GM18502 (cell line): ENCODE measurements around the gene BRAT1.
"Not testable (repeated sequence)": the region's sequence is repeated elsewhere in the genome, so short reads cannot be mapped to it uniquely, and the experiment has no call there.

Experiments used
- ATAC-seq: cut with Tn5 transposase; IDR thresholded peaks from one replicate; pipeline ENCODE4 v1.9.1; 2021; ENCODE audit warnings: mild to moderate bottlenecking; ENCODE audit not compliant: unreplicated experiment, poor library complexity

Gene BRAT1

DNA sequence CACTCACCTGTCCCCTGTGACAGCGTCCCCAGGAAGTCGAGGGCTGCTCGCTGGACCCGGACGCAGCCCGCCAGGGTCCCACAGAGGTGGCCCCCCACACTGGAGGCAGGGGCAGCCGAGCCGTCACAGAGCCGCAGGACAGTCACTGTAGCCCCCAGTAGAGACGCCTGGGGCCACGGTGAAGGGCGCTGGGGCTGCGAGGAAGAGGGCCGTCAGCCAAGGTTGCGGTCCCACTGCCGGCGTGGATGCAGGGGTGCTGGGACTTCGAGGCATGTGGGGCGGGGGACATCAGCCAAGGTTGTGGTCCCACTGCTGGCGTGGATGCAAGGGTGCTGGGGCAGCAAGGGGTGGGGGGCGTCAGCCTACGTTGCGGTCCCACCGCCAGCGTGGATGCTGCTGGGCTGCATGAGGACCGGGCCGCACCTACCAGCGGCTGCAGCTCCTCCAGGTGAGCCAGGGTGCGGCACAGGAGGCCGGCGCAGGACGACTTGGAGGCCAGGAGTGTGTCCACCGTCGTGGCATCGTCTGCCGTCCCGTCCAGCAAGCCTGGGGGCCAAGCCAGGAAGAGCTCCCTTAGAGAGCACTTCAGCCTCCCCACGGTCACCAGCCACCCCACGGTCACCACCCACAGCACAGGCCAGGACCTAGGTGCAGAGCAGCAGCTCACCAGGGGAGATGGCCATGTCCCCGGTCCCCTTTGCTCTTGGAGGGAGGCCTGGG lies 13.9 kb downstream of the BRAT1 start:
- no peak for ATAC-seq

DNA sequence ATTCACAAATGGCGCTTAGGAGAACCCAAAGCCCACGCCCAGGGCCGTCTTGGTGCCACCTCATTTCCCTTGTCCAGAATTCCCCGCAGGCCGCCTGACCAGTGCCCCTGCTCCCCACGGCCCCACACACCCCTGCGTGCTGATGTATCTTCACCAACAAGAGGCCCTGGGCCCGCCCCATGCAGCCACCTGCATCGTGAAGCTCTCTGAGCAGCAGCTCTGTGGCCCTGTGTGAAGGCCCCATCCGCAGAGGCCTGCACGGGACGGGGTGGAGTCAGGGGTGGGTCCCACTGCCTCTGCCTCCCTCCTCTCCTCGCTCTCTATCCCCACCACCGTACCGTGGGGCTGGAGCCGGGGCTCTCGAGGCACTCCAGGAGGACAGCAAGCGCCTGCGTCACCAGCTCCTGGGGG lies 14.7 kb downstream of the BRAT1 start:
- ATAC-seq, result no peak

DNA sequence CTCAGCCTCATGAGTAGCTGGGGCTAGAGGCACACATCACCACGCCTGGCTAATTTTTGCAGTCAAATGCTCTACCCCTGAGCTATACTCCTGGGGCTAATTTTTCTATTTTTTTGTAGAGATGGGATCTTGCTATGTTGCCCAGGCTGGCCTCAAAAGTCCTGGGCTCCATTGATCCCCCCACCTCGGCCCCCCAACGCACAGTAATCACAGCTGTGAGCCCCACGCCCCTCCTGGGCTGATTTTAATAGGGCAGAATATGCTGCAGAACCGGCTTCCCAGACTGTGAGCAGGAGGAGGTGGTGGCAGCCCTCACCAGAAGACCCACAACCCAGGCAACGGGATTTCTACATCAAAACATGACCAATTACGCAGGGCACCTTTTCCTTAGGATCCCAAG lies 15.2 kb downstream of the BRAT1 start:
- no peak for ATAC-seq

GRCh38 chr7:2539031-2539911 lies 16.1 kb downstream of the BRAT1 start:
- no peak for ATAC-seq

- ATAC-seq, result no peak
These were observed 17.1 kb downstream of the BRAT1 start for GRCh38 chr7:2537981-2538851.

DNA sequence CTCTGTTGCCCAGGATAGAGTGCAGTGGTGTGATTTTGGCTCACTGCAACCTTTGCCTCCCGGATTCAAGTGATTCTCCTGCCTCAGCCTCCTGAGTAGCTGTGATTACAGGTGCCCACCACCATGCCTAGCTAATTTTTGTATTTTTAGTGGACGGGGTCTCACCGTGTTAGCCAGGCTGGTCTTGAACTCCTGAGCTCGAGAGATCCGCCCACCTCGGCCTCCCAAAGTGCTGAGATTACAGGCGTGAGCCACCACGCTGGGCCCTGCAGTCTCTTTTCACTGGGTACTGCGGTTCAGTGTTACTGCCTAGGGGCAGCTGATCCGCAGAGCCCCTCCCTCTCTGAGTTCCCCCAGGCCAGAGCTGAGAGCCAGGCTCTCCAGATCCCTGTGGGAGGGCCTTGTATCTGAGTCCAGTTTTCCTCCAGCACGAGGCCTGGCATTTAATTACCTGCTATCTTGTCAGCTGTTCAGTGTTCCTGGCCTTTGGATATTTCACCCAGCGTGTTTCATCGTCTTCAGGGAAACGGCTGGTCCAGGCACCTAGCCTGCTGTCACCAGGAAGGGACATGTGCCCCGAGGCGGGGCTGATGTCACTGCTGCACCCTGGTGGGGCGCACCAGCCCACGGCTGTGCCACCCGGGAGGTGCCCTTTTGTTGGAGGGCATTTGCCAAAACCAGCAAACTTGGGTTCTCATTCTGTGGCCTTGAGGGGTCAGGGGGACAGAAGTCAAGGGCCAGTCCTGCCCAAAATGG lies 19.3 kb downstream of the BRAT1 start:
- not testable (repeated sequence) for ATAC-seq

DNA sequence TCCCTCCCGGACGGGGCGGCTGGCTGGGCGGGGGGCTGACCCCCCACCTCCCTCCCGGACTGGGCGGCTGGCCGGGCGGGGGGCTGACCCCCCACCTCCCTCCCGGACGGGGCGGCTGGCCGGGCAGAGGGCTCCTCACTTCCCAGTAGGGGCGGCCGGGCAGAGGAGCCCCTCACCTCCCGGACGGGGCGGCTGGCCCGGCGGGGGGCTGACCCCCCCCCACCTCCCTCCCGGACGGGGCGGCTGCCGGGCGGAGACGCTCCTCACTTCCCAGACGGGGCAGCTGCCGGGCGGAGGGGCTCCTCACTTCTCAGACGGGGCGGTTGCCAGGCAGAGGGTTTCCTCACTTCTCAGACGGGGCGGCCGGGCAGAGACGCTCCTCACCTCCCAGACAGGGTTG lies 21.1 kb downstream of the BRAT1 start:
- ATAC-seq, result not testable (repeated sequence)

- ATAC-seq, result not testable (repeated sequence)
These were observed 21.8 kb downstream of the BRAT1 start for GRCh38 chr7:2533566-2533965.

DNA sequence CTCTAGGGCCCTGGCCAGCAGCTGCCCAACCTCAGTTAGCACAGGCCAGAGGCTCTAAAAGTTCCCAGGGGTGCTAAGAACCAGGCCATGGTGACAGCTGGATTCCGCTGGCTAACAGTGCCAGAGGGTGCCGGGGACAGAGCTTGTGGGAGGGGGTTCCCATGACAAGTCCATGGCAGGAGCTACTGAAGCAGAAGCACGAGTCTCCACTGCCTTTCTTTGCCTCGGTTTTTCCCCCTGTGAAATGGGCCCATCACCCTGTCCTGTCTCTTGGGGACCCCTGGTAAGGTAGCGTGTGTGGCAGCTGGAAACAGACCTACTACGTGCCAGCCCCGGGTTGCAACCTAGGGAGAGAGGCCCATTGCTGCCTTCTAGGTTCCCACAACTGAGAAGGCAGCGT lies 22.5 kb downstream of the BRAT1 start:
- not testable (repeated sequence) for ATAC-seq

DNA sequence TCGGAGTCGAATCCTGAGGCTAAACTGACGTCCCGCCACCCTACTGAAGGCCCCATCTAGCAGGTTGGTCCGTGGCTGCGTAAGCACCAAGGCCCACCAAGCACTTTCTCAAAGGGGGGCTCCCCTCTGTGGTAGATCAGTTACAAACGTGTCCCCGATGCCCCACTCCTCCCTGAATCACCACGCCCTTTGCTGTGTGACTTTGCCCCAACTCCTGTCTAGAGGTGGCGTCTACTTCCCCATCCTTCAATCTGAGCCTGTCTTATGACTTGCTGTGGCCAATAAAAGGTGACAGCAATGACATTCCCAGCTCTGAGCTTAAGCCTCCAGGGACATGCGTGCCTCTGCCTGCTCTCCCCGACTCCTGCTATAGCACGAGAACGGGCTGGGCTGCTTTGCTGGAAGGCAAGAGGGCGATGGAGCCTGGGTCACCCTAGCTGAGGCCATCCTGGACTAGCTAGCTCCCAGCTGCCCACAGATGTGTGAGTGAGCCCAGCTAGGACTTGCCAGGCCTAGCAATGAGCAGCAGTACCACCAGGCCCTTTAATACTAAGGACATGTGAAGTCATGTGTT lies 23.0 kb downstream of the BRAT1 start:
- not testable (repeated sequence) for ATAC-seq

GRCh38 chr7:2531796-2532110 lies 23.6 kb downstream of the BRAT1 start:
- ATAC-seq, result not testable (repeated sequence)

- ATAC-seq, result not testable (repeated sequence)
These were observed 24.1 kb downstream of the BRAT1 start for GRCh38 chr7:2530994-2531795.

DNA sequence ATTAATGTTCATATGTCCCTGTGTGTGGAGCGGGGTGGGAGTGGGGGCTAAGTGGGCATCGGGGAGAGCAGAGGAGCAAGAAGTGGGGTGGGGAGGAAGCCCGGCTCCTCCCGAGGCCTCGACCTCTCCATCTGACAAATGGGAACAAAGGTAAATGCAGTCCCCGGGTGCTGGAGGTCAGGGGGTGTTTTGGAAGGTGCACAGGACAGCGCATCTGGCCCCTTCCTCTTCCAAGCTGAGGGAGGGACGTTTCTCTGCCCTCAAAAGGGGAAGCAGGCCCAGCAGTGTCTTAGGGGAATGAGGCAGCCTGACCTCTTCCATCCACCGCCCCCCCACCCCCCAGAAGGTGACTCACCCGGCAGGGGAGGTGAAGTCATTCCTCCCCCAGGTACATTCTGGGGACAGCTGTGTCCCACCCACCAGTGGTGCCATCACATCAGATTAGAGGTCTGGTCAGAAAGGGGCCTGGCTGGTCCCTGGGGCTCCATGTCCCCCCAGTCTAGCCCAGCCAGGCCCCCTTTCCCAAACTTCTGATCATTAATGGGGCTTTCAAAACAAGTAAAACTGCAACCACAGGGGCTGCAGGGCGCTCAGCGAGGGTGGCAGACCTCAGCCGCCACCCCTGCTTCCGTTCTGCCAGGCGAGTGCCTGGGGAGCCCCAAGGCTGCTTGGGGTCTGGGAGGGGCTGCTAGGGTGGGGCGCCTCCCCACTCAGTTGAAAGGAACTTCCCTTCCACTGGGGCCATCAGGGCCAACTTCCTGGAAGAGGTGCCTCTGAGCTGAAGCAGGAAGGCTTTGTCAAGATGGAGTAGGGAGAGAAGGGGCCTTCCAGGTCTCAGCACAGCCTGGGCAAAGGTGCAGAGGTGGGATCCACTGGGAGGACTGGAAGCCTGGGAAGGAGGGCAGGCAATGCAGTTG lies 25.0 kb downstream of the BRAT1 start:
- ATAC-seq, result peak; percentile 51

GRCh38 chr7:2529161-2530070 lies 25.9 kb downstream of the BRAT1 start:
- ATAC-seq, result peak; percentile 59

DNA sequence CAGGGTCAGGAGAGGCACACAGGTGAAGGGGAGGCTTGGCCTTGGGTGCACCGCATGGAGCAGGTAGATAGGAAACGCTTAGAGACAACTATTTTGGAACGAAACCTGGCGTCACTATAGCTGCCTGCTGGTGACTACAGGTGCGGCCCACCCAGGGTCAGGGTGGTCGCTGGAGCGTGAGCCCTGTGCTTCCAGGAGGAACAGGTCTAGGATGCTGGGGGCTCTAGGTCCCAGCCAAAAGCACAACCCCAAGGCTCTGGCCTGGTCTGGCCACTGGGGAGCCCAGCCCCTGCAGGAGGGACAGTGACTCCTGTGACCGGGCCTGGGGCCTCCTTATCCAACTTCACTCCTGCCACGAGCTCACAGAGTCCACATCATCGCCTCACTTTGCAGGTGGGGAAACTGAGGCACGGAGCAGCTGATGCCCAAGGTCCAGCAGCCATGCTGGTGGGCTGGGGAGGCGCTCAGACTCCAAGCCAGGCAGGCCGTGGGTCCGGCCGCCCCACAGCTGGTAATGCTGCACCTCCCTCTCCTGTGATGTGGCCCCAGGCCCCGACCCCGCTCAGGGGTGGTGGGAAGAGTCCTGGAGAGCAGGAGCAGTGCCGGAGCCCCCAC lies 26.7 kb downstream of the BRAT1 start:
- ATAC-seq, result no peak
